GM20431 (cell line): Measurements from ENCODE around the gene C6orf52.
"Not testable (repeated sequence)": the region's sequence is repeated elsewhere in the genome, so short reads cannot be mapped to it uniquely, and the experiment has no call there.

Experiments
- in situ Hi-C: fragments of 300-500 bp; cut with MseI, MboI; formaldehyde crosslinking; loops from one replicate; pipeline ENCODE4 v1.15.0; 2020; ENCODE audit warnings: low sequenced_read_pairs; ENCODE audit not compliant: unreplicated experiment

The C6orf52 gene

GRCh38 chr6:10660431-10661191, 33.8 kb downstream of the C6orf52 start:
- in situ Hi-C loops = not testable (repeated sequence)

DNA sequence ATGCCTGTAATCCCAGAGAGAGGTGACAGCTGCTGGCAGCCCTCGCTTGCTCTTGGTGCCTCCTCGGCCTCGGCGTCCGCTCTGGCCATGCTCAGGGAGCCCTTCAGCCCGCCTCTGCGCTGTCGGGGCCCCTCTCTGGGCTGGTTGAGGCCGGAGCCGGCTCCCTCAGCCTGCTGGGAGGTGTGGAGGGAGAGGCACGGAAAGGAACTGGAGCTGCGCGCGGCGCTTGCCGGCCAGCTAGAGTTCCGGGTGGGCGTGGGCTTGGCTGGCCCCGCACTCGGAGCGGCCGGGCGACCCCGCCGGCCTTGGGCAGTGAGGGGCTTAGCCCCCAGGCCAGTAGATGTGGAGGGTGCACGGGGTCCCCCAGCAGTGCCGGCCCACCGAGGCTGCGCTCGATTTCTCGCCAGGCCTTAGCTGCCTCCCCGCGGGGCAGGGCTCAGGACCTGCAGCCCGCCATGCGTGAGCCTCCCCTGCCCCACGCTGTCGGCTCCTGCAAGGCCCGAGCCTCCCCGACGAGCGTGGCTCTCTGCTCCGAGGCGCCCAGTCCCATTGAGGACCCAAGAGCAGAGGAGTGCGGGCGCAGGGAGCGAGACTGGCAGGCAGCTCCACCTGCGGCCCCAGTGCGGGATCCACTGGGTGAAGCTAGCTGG, 34.6 kb downstream of the C6orf52 start:
- in situ Hi-C loops = no loop called here

- in situ Hi-C loops = no loop called here
Measured at GRCh38 chr6:10658910-10659698, 35.3 kb downstream of the C6orf52 start.

DNA sequence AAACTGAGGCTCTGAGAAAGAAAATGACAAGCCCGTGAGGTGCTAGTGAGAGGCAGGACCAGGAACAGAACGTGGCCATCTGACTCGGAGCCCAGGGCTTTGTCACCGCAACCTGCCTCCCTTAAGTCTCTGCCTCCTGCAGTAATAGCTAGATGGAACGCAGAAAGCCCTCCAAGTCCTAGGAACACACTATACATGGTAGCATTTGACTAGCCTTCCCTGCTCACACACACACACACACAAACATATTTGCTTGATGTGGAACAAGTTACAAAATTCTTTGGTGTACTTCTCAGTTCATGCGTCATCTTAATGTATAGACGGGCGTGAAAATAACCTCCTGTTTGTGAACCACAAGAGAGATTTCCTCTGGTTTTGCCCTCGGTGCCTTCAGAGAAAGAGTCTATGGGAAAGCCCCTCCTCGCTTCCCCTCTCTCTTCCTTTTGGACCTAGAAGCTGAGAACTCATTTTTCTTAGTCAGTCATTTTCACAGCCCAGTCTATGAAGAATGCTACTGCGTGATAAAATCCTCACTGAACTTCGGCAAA, 38.8 kb downstream of the C6orf52 start:
- in situ Hi-C loops = no loop called here

GRCh38 chr6:10644225-10644624, 50.2 kb downstream of the C6orf52 start:
- in situ Hi-C loops = no loop called here

GRCh38 chr6:10643201-10643651, 51.2 kb downstream of the C6orf52 start:
- in situ Hi-C loops = no loop called here

GRCh38 chr6:10641528-10641927, 52.9 kb downstream of the C6orf52 start:
- in situ Hi-C loops = no loop called here

DNA sequence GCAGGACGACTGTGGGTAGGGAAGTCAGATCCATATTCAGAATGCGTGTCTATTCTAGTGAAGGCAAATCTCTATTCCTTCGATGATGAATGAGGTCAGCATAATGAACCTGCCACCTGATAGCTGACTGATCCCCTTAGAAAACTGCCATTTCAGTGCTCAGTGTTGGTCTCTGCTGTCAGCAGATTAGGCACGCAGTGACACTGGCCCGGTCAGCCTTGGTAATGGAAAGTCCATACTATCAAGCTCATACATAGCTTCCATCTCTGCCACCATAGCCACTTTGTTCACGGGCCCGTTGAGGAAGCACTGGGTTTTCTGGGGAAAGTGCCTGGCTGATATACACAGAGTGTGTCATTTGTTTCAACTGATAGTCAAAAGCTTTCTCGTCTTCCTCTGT, 54.0 kb downstream of the C6orf52 start:
- in situ Hi-C loops = no loop called here

- in situ Hi-C loops = no loop called here
Measured at GRCh38 chr6:10633216-10633615, 61.2 kb downstream of the C6orf52 start.

DNA sequence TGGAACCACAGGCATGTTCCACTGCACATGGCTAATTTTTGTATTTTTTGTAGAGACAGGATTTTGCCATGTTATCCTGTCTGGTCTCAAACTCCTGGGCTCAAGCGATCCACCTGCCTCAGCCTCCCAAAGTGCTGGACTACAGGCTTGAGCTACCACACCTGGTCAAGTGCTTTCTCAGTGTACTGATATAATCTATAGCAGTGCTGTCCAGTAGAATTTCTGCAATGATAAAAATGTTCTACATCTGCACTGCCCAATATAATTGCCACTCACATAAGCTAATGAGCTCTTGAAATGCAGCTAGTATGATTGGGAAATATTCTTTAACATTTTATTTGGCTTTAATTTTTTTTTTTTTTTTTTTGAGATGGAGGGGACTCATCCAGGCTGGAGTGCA, 64.2 kb downstream of the C6orf52 start:
- in situ Hi-C loops = no loop called here

DNA sequence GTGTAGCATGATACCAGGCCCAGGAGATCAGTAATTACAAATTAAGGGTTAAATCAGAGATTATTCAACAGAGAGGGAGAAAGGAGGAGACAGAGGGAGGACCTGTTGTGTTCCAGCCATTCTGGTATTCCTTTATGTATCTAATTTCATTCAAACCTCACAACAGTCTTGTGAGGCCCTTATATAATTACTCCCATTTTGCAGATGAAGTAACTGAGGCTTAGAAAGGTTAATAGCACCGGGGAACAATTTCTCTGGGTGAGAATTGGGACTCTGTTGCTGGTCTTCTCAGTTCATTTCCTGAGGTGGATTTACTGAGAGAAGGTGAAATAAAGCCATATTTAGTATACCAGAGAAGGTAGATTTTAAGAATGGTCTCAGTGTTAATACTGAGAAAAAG, 66.6 kb downstream of the C6orf52 start:
- in situ Hi-C loops = no loop called here

GRCh38 chr6:10626154-10626741, 68.2 kb downstream of the C6orf52 start:
- in situ Hi-C loops = no loop called here

DNA sequence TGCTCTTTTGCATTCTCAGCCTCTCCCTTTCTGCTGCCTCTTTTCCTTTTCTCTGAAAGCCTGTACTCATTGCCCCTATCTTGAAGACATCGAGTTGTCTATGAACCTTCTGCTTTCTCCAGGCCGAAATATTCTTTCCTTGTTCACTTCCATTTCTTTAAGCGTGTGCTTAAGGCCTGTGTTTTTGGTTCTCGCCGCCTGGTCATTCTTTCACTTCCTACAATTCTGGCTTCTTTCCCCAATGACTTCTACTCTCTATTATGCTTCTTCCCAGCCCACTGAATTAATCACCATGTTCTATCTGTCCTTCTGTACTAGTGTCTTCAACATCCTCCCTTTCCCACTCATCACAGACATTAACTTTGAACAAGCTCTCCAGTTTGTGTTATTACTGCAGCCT, 69.6 kb downstream of the C6orf52 start:
- in situ Hi-C loops = no loop called here

DNA sequence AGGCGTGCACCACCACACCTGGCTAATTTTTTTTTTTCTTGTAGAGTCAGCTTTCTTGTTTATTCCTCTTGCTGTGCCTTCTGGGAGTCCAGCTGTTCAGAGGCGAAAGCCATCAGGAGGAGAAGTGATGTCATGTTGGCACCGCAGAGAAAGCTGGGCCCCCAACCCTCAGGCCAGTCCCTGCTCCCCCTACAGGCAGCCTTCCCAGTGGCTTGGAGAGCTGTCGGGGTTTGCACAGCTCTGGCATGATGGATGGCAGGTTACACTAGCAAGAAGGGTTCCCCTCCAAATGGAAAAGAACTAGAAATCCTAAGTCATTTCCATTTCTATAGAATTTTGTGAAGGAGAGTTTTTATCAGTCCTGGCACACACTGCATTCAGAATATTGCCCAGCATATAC, 72.6 kb downstream of the C6orf52 start:
- in situ Hi-C loops = no loop called here
